Adrenal gland (tissue), 5 donors: Measurements from ENCODE around the gene RHOC.

Source experiments
- CTCF ChIP-seq, 6 experiments: fragments of 450-650 bp in 4 of 6; fragments of 200-600 bp in 2 of 6; sonication (generic) in 1 of 6; IDR thresholded peaks; 1 replicate in 5 of 6; 2 replicates in 1 of 6; pipeline versions ENCODE4 v1.5.1 to v1.8.0; 2016 to 2021; ENCODE audit warnings: antibody characterized with exemption in 6 of 6, mild to moderate bottlenecking in 2 of 6, moderate library complexity in 1 of 6
- POLR2A ChIP-seq, 2 donors: fragments of 450-650 bp; IDR thresholded peaks; one replicate each; pipeline ENCODE4 v1.6.1; 2017; ENCODE audit warnings: antibody characterized with exemption in 2 of 2, mild to moderate bottlenecking in 2 of 2, moderate library complexity in 1 of 2
- donor health status: DM: no; HTN: no; CAD: no.

DNA sequence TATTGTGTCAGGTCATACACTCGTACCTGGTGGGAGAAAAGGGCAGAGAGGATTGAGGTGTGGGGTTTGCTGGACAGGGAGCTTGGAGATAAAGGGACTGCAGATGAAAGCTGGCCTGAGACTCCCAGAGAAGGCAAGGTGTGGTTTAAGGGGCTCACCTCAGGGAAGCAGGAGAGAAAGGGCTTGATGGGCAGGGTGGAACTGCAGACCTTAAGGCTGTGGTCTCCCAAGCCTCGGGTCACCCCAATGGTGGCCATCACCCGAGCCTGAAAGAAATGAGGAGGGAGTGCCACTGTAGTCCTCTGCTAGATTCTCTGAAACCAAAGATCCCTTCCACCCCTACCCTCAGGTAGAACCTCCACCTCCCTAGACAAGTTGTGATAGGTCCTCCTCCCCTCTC is 3.7 kb upstream of the RHOC start:
- no peak for TF ChIP-seq CTCF (IDR thresholded peaks at IDR 0.05)
- TF ChIP-seq POLR2A (IDR thresholded peaks at IDR 0.05) = no peak
